Activated T-cell treated with anti-CD3 and anti-CD28 coated beads, Interleukin-2, amount 50 U/mL, for 4 hours (primary cell): ENCODE measurements around the gene FNDC3B. TPM values are rescaled to one million over a fixed set of nuclear protein-coding genes. Genes with fewer than 3 reads are reported as not detected.

Experiments
- ATAC-seq, 2 donors: fragments of 200-7000 bp; cut with Tn5 transposase; one replicate each; pipeline ENCODE4 v1.10.0; 2021
- DNase-seq: peaks from one replicate; pipeline ENCODE4 v3.0.0-alpha.2; 2020
- H3K27me3 Mint-ChIP-seq: one replicate; pipeline ENCODE4 v1.8.0; 2021; ENCODE audit warnings: low read depth, mixed read lengths
- H3K36me3 Mint-ChIP-seq: one replicate; pipeline ENCODE4 v1.8.0; 2022; ENCODE audit warnings: mixed read lengths; ENCODE audit not compliant: insufficient read depth
- H3K4me1 Mint-ChIP-seq: one replicate; pipeline ENCODE4 v1.8.0; 2021; ENCODE audit warnings: low read depth, mixed read lengths
- H3K4me3 Mint-ChIP-seq: one replicate; pipeline ENCODE4 v1.8.0; 2021; ENCODE audit warnings: mild to moderate bottlenecking, moderate library complexity, mixed read lengths
- H3K9me3 Mint-ChIP-seq: one replicate; pipeline ENCODE4 v1.8.0; 2021; ENCODE audit warnings: mixed read lengths
- total RNA-seq, 3 donors: library from RNA; stranded (reverse); gene quantifications; one replicate each; pipeline ENCODE4 v1.2.1, GENCODE V29; 2021

FNDC3B gene
- total RNA-seq, 3 donors from 2014 or later, result 20.3 to 23.9 (median 21.2) TPM

- no peak for DNase-seq
- Mint-ChIP-seq H3K9me3 (no peaks in the 10 kb centered on the region), H3K4me3 (no peak overlapping the region), H3K4me1 (no peaks in the 10 kb centered on the region), H3K27me3 (no peaks in the 10 kb centered on the region), H3K36me3 (peaks cover 36% of the 10 kb centered on the region)
- no peak for ATAC-seq
These were observed 229.0 kb downstream of the FNDC3B start for GRCh38 chr3:172268425-172268824.

GRCh38 chr3:172268868-172269267 is 229.5 kb downstream of the FNDC3B start:
- DNase-seq (no peak), ATAC-seq (no peak)
- H3K4me1 Mint-ChIP-seq, result no peaks in the 10 kb centered on the region
- no peak overlapping the region for H3K4me3 Mint-ChIP-seq
- peaks cover 33% of the 10 kb centered on the region for H3K36me3 Mint-ChIP-seq
- no peaks in the 10 kb centered on the region for H3K27me3 Mint-ChIP-seq
- H3K9me3 Mint-ChIP-seq, result no peaks in the 10 kb centered on the region

GRCh38 chr3:172270557-172271166 is 231.3 kb downstream of the FNDC3B start:
- peaks cover 31% of the 10 kb centered on the region for H3K36me3 Mint-ChIP-seq
- ATAC-seq (no peak), DNase-seq (no peak)
- H3K27me3 Mint-ChIP-seq, result no peaks in the 10 kb centered on the region
- H3K9me3 Mint-ChIP-seq, result no peaks in the 10 kb centered on the region
- peaks cover 2% of the 10 kb centered on the region for H3K4me1 Mint-ChIP-seq
- H3K4me3 Mint-ChIP-seq, result no peak overlapping the region

GRCh38 chr3:172271386-172271976 is 232.1 kb downstream of the FNDC3B start:
- Mint-ChIP-seq H3K36me3 (peaks cover 33% of the 10 kb centered on the region), H3K27me3 (no peaks in the 10 kb centered on the region), H3K4me1 (peaks cover 2% of the 10 kb centered on the region), H3K9me3 (no peaks in the 10 kb centered on the region), H3K4me3 (no peak overlapping the region)
- DNase-seq, result no peak
- no peak for ATAC-seq

- Mint-ChIP-seq H3K4me1 (peaks cover 2% of the 10 kb centered on the region), H3K27me3 (no peaks in the 10 kb centered on the region), H3K4me3 (no peak overlapping the region), H3K36me3 (peaks cover 25% of the 10 kb centered on the region), H3K9me3 (no peaks in the 10 kb centered on the region)
- DNase-seq (no peak), ATAC-seq (no peak)
These were observed 233.3 kb downstream of the FNDC3B start for GRCh38 chr3:172272698-172273097.

GRCh38 chr3:172273378-172273777 is 234.0 kb downstream of the FNDC3B start:
- H3K9me3 Mint-ChIP-seq, result no peaks in the 10 kb centered on the region
- no peaks in the 10 kb centered on the region for H3K27me3 Mint-ChIP-seq
- H3K4me1 Mint-ChIP-seq, result peaks cover 2% of the 10 kb centered on the region
- no peak for DNase-seq
- peaks cover 25% of the 10 kb centered on the region for H3K36me3 Mint-ChIP-seq
- no peak overlapping the region for H3K4me3 Mint-ChIP-seq
- no peak for ATAC-seq

GRCh38 chr3:172274906-172275305 is 235.5 kb downstream of the FNDC3B start:
- DNase-seq (no peak), ATAC-seq (no peak)
- Mint-ChIP-seq H3K4me3 (no peak overlapping the region), H3K36me3 (peaks cover 22% of the 10 kb centered on the region), H3K27me3 (no peaks in the 10 kb centered on the region), H3K9me3 (no peaks in the 10 kb centered on the region), H3K4me1 (peaks cover 2% of the 10 kb centered on the region)

GRCh38 chr3:172275586-172275985 is 236.2 kb downstream of the FNDC3B start:
- no peak overlapping the region for H3K4me3 Mint-ChIP-seq
- ATAC-seq (no peak), DNase-seq (no peak)
- peaks cover 2% of the 10 kb centered on the region for H3K4me1 Mint-ChIP-seq
- no peaks in the 10 kb centered on the region for H3K27me3 Mint-ChIP-seq
- H3K9me3 Mint-ChIP-seq, result no peaks in the 10 kb centered on the region
- peaks cover 18% of the 10 kb centered on the region for H3K36me3 Mint-ChIP-seq

GRCh38 chr3:172276103-172276502 is 236.7 kb downstream of the FNDC3B start:
- ATAC-seq (no peak), DNase-seq (no peak)
- Mint-ChIP-seq H3K27me3 (no peaks in the 10 kb centered on the region), H3K9me3 (no peaks in the 10 kb centered on the region), H3K4me3 (no peak overlapping the region), H3K36me3 (peaks cover 15% of the 10 kb centered on the region), H3K4me1 (peaks cover 2% of the 10 kb centered on the region)

GRCh38 chr3:172277151-172277652 is 237.8 kb downstream of the FNDC3B start:
- Mint-ChIP-seq H3K4me1 (peaks cover 2% of the 10 kb centered on the region), H3K9me3 (no peaks in the 10 kb centered on the region), H3K36me3 (peaks cover 13% of the 10 kb centered on the region), H3K4me3 (no peak overlapping the region), H3K27me3 (no peaks in the 10 kb centered on the region)
- ATAC-seq (no peak), DNase-seq (no peak)

GRCh38 chr3:172279191-172279640 is 239.8 kb downstream of the FNDC3B start:
- H3K4me3 Mint-ChIP-seq, result no peak overlapping the region
- DNase-seq (no peak), ATAC-seq (no peak)
- H3K36me3 Mint-ChIP-seq, result peaks cover 21% of the 10 kb centered on the region
- no peaks in the 10 kb centered on the region for H3K27me3 Mint-ChIP-seq
- H3K9me3 Mint-ChIP-seq, result no peaks in the 10 kb centered on the region
- peaks cover 2% of the 10 kb centered on the region for H3K4me1 Mint-ChIP-seq

GRCh38 chr3:172279974-172280373 is 240.6 kb downstream of the FNDC3B start:
- ATAC-seq, result no peak
- Mint-ChIP-seq H3K36me3 (peaks cover 21% of the 10 kb centered on the region), H3K4me3 (no peak overlapping the region), H3K27me3 (no peaks in the 10 kb centered on the region), H3K9me3 (no peaks in the 10 kb centered on the region), H3K4me1 (no peaks in the 10 kb centered on the region)
- no peak for DNase-seq

GRCh38 chr3:172280406-172281051 is 241.2 kb downstream of the FNDC3B start:
- Mint-ChIP-seq H3K36me3 (peaks cover 22% of the 10 kb centered on the region), H3K27me3 (no peaks in the 10 kb centered on the region), H3K4me3 (no peak overlapping the region), H3K9me3 (no peaks in the 10 kb centered on the region), H3K4me1 (no peaks in the 10 kb centered on the region)
- no peak for DNase-seq
- ATAC-seq, result no peak

GRCh38 chr3:172281884-172282283 is 242.5 kb downstream of the FNDC3B start:
- DNase-seq, result no peak
- H3K27me3 Mint-ChIP-seq, result no peaks in the 10 kb centered on the region
- peaks cover 25% of the 10 kb centered on the region for H3K36me3 Mint-ChIP-seq
- H3K4me1 Mint-ChIP-seq, result no peaks in the 10 kb centered on the region
- H3K9me3 Mint-ChIP-seq, result no peaks in the 10 kb centered on the region
- no peak for ATAC-seq
- no peak overlapping the region for H3K4me3 Mint-ChIP-seq

GRCh38 chr3:172282850-172283249 is 243.5 kb downstream of the FNDC3B start:
- no peaks in the 10 kb centered on the region for H3K27me3 Mint-ChIP-seq
- H3K9me3 Mint-ChIP-seq, result no peaks in the 10 kb centered on the region
- ATAC-seq, result no peak

More at GRCh38 chr3:172282850-172283249, 243.5 kb downstream of the FNDC3B start:
- peaks cover 33% of the 10 kb centered on the region for H3K36me3 Mint-ChIP-seq
- DNase-seq, result no peak
- peaks cover 8% of the 10 kb centered on the region for H3K4me1 Mint-ChIP-seq
- H3K4me3 Mint-ChIP-seq, result no peak overlapping the region
